HCT116 (cell line): ENCODE data around the gene ZNF594. TPM values are rescaled to one million over a fixed set of nuclear protein-coding genes. Genes with fewer than 3 reads are reported as not detected.
A peak's percentile ranks its signal among the peaks of the same experiment; 100 is the strongest.

Experiments
- ATAC-seq: fragments of 200-7000 bp; cut with Tn5 transposase; 2 replicates; pipeline ENCODE4 v1.9.1; 2020; ENCODE audit warnings: mild to moderate bottlenecking, moderate library complexity
- BruUV-seq: library from RNA; stranded (reverse); fragments of 400-500 nt; replicated peaks from 2 replicates; lab custom pipeline; 2021; lab: Mats Ljungman, UMichigan
- CTCF ChIA-PET: fragments of 300-600 bp; sonication (Branson Sonifier 250); formaldehyde crosslinking; loops from one replicate; lab custom pipeline; 2021; ENCODE audit warnings: antibody characterized with exemption; lab: Charles Lee
- POLR2A ChIA-PET: fragments of 300-600, 350-600 bp; sonication (Branson Sonifier 250); formaldehyde crosslinking; loops from one replicate; lab custom pipeline; 2021; ENCODE audit warnings: antibody characterized with exemption; lab: Charles Lee
- RAD21 ChIA-PET, 2 experiments: fragments of 300-600 bp; sonication (Branson Sonifier 250); formaldehyde crosslinking; loops; one replicate each; lab custom pipeline; 2023; ENCODE audit warnings: low total read pairs in 2 of 2; ENCODE audit not compliant: uncharacterized antibody in 2 of 2, unreplicated experiment in 2 of 2, low non-redundant PET in 1 of 2; lab: Charles Lee
- DNase-seq: peaks from one replicate; pipeline ENCODE4 v3.0.0-alpha.2; 2010; ENCODE audit warnings: low read depth, low spot score
- H2AFZ ChIP-seq: fragments of 200-600 bp; shearing (Covaris generic), sonication (generic); 2 replicates; pipeline ENCODE4 v1.6.1; 2017; ENCODE audit warnings: low read depth, mixed run types, mixed read lengths, antibody characterized with exemption, low read length; ENCODE audit not compliant: poor library complexity, severe bottlenecking
- H3K27ac ChIP-seq: 2 replicates; pipeline ENCODE4 v1.5.1; 2012; ENCODE audit warnings: low read depth, low read length
- H3K27me3 ChIP-seq: fragments of 200-600 bp; sonication (generic); 2 replicates; pipeline ENCODE4 v1.6.1; 2016; ENCODE audit warnings: mixed run types, low read length, mixed read lengths; ENCODE audit not compliant: insufficient read depth
- H3K36me3 ChIP-seq, 2 experiments: fragments of 200-500 bp in 1 of 2; fragments of 200-600 bp in 1 of 2; sonication (Bioruptor generic) in 1 of 2; sonication (generic) in 1 of 2; 2 replicates each; pipeline versions ENCODE4 v1.5.1 to v1.6.1; 2014 to 2016; ENCODE audit warnings: low read length in 2 of 2, inconsistent platforms in 1 of 2, mixed read lengths in 1 of 2, mixed run types in 1 of 2; ENCODE audit not compliant: insufficient read depth in 2 of 2, control insufficient read depth in 1 of 2
- H3K4me1 ChIP-seq, 2 experiments: fragments of 200-600 bp in 1 of 2; sonication (generic) in 1 of 2; 2 replicates each; pipeline versions ENCODE4 v1.5.1 to v1.6.1; 2012 to 2017; ENCODE audit warnings: low read length in 2 of 2, inconsistent platforms in 1 of 2, mild to moderate bottlenecking in 1 of 2, mixed read lengths in 1 of 2, mixed run types in 1 of 2, moderate library complexity in 1 of 2; ENCODE audit not compliant: insufficient read depth in 2 of 2, control insufficient read depth in 1 of 2
- H3K4me2 ChIP-seq: fragments of 200-600 bp; sonication (generic); 2 replicates; pipeline ENCODE4 v1.6.1; 2017; ENCODE audit warnings: mixed run types, low read length, mixed read lengths
- H3K4me3 ChIP-seq, 2 experiments: fragments of 200-600 bp in 1 of 2; sonication (generic) in 1 of 2; replicated peaks in 1 of 2; 2 replicates each; pipeline ENCODE4 v1.5.1; 2011 to 2016; ENCODE audit warnings: low read length in 2 of 2, control low read depth in 1 of 2, low read depth in 1 of 2, mild to moderate bottlenecking in 1 of 2, mixed read lengths in 1 of 2, mixed run types in 1 of 2
- H3K79me2 ChIP-seq: fragments of 200-600 bp; sonication (generic); 2 replicates; pipeline ENCODE4 v1.6.1; 2017; ENCODE audit warnings: mild to moderate bottlenecking, mixed run types, low read length, moderate library complexity, mixed read lengths; ENCODE audit not compliant: insufficient read depth
- H3K9ac ChIP-seq: fragments of 200-600 bp; sonication (generic); 2 replicates; pipeline ENCODE4 v1.6.1; 2016; ENCODE audit warnings: low read length, mixed read lengths
- H3K9me2 ChIP-seq: fragments of 200-600 bp; sonication (generic), shearing (Covaris generic); 2 replicates; pipeline ENCODE4 v1.6.1; 2017; ENCODE audit warnings: mixed run types, mild to moderate bottlenecking, moderate library complexity; ENCODE audit not compliant: insufficient read depth
- H3K9me3 ChIP-seq, 2 experiments: fragments of 200-500 bp in 1 of 2; fragments of 200-600 bp in 1 of 2; sonication (Bioruptor generic) in 1 of 2; sonication (generic) in 1 of 2; 2 replicates each; pipeline ENCODE4 v1.6.1; 2014 to 2017; ENCODE audit warnings: low read length in 2 of 2, mixed read lengths in 2 of 2, inconsistent platforms in 1 of 2, low read depth in 1 of 2, mild to moderate bottlenecking in 1 of 2, mixed run types in 1 of 2, moderate library complexity in 1 of 2; ENCODE audit not compliant: control insufficient read depth in 1 of 2, insufficient read depth in 1 of 2
- H4K20me1 ChIP-seq: fragments of 200-600 bp; sonication (generic), shearing (Covaris generic); 2 replicates; pipeline ENCODE4 v1.6.1; 2017; ENCODE audit warnings: mixed run types, mild to moderate bottlenecking, moderate library complexity; ENCODE audit not compliant: insufficient read depth
- ELF1 ChIP-seq: IDR thresholded peaks from 2 replicates; pipeline ENCODE4 v1.6.1; 2012; ENCODE audit warnings: low read depth, borderline replicate concordance
- POLR2A ChIP-seq: IDR thresholded peaks from 2 replicates; pipeline ENCODE4 v1.7.0; 2011; ENCODE audit warnings: borderline replicate concordance; ENCODE audit not compliant: insufficient read depth, insufficient read length; ENCODE audit errors: extremely low read depth
- POLR2AphosphoS5 ChIP-seq: IDR thresholded peaks from 2 replicates; pipeline ENCODE4 v1.6.1; 2011; ENCODE audit warnings: mild to moderate bottlenecking, low read depth, low read length, moderate library complexity
- RAD21 ChIP-seq: IDR thresholded peaks from 2 replicates; pipeline ENCODE4 v1.6.1; 2012; ENCODE audit warnings: low read depth, mild to moderate bottlenecking
- SP1 ChIP-seq: IDR thresholded peaks from 2 replicates; pipeline ENCODE4 v1.6.1; 2012; ENCODE audit warnings: low read depth
- ZNF274 ChIP-seq: fragments of 200-500 bp; sonication (Bioruptor generic); IDR thresholded peaks from 2 replicates; pipeline ENCODE4 v1.6.1; 2014; ENCODE audit warnings: mild to moderate bottlenecking, low read depth, low read length, inconsistent platforms
- intact Hi-C: fragments of 100-400 bp; cut with micrococcal nuclease; formaldehyde crosslinking; loops from 2 replicates; pipeline ENCODE4 v1.10.0; 2022
- total RNA-seq: library from RNA; stranded (reverse); gene quantifications from one replicate; pipeline ENCODE4 v1.2.1, GENCODE V29; 2021; ENCODE audit not compliant: unreplicated experiment
- TF ChIP-seq, protein P1 (sequence below): IDR thresholded peaks from 2 replicates; pipeline ENCODE4 v1.6.1; 2012
- TF ChIP-seq, protein P2 (sequence below): IDR thresholded peaks from 2 replicates; pipeline ENCODE4 v1.6.1; 2012; ENCODE audit warnings: low read depth
- TF ChIP-seq, protein P3 (sequence below): IDR thresholded peaks from 2 replicates; pipeline ENCODE4 v1.6.1; 2011; ENCODE audit warnings: mild to moderate bottlenecking, low read length, moderate library complexity; ENCODE audit not compliant: insufficient replicate concordance; ENCODE audit errors: extremely low read depth
- TF ChIP-seq, protein P4 (sequence below): IDR thresholded peaks from 2 replicates; pipeline ENCODE4 v1.6.1; 2012

Gene ZNF594
- total RNA-seq, 1 experiment from 2014 or later = 8.3 TPM

GRCh38 chr17:5181509-5182305 lies 10.0 kb downstream of the ZNF594 start:
- H4K20me1 ChIP-seq = no peaks in the 10 kb centered on the region
- no peaks in the 10 kb centered on the region for H3K9me2 ChIP-seq
- H3K27me3 ChIP-seq = no peaks in the 10 kb centered on the region
- H3K9ac ChIP-seq = no peak overlapping the region
- H3K79me2 ChIP-seq = no peaks in the 10 kb centered on the region
- ChIA-PET CTCF (no interaction called here), RAD21 (no interaction called here), POLR2A (interaction anchor here (1.1 kb wide), 1 partner anchor 10 kb away, joined by 3 read pairs; no protein-coding TSS in a partner anchor)
- H3K36me3 ChIP-seq = peaks cover 0 to 3% of the 10 kb centered on the region in 2 experiments; a peak in 1 of 4 replicates
- no peak overlapping the region for H3K27ac ChIP-seq
- no TSS peak for BruUV-seq
- ATAC-seq (no peak), DNase-seq (no peak)
- no peak overlapping the region for H3K4me3 ChIP-seq
- intact Hi-C loops = no loop called here
- peaks cover 58 to 59% of the 10 kb centered on the region in 2 experiments; a peak in 3 of 4 replicates for H3K9me3 ChIP-seq
- no peak overlapping the region for H3K4me2 ChIP-seq
- no peak overlapping the region for H2AFZ ChIP-seq
- no peaks in the 10 kb centered on the region for H3K4me1 ChIP-seq
- TF ChIP-seq, protein P1, sequence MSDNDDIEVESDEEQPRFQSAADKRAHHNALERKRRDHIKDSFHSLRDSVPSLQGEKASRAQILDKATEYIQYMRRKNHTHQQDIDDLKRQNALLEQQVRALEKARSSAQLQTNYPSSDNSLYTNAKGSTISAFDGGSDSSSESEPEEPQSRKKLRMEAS = 0 out of 2 replicates have a peak, but pooled peaks have one; percentile 22
- TF ChIP-seq, protein P2, sequence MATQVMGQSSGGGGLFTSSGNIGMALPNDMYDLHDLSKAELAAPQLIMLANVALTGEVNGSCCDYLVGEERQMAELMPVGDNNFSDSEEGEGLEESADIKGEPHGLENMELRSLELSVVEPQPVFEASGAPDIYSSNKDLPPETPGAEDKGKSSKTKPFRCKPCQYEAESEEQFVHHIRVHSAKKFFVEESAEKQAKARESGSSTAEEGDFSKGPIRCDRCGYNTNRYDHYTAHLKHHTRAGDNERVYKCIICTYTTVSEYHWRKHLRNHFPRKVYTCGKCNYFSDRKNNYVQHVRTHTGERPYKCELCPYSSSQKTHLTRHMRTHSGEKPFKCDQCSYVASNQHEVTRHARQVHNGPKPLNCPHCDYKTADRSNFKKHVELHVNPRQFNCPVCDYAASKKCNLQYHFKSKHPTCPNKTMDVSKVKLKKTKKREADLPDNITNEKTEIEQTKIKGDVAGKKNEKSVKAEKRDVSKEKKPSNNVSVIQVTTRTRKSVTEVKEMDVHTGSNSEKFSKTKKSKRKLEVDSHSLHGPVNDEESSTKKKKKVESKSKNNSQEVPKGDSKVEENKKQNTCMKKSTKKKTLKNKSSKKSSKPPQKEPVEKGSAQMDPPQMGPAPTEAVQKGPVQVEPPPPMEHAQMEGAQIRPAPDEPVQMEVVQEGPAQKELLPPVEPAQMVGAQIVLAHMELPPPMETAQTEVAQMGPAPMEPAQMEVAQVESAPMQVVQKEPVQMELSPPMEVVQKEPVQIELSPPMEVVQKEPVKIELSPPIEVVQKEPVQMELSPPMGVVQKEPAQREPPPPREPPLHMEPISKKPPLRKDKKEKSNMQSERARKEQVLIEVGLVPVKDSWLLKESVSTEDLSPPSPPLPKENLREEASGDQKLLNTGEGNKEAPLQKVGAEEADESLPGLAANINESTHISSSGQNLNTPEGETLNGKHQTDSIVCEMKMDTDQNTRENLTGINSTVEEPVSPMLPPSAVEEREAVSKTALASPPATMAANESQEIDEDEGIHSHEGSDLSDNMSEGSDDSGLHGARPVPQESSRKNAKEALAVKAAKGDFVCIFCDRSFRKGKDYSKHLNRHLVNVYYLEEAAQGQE = no peak
- TF ChIP-seq, all 23 proteins: peak for 1

GRCh38 chr17:5179003-5179402 lies 12.7 kb downstream of the ZNF594 start:
- H4K20me1 ChIP-seq = no peaks in the 10 kb centered on the region
- no peaks in the 10 kb centered on the region for H3K27me3 ChIP-seq
- H3K4me1 ChIP-seq = no peaks in the 10 kb centered on the region
- H3K36me3 ChIP-seq = no peaks in the 10 kb centered on the region
- ChIA-PET CTCF (no interaction called here), RAD21 (no interaction called here), POLR2A (no interaction called here)
- no peaks in the 10 kb centered on the region for H3K79me2 ChIP-seq
- no TSS peak for BruUV-seq
- peaks cover 42 to 46% of the 10 kb centered on the region in 2 experiments; a peak in 3 of 4 replicates for H3K9me3 ChIP-seq
- intact Hi-C loops = loop anchor here (10.0 kb wide), 1 partner anchor 84 kb away; no protein-coding TSS in a partner anchor
- no peak for ATAC-seq
- H3K9ac ChIP-seq = no peak overlapping the region
- no peak for TF ChIP-seq POLR2A
- no peak for TF ChIP-seq RAD21
- TF ChIP-seq, protein P3, sequence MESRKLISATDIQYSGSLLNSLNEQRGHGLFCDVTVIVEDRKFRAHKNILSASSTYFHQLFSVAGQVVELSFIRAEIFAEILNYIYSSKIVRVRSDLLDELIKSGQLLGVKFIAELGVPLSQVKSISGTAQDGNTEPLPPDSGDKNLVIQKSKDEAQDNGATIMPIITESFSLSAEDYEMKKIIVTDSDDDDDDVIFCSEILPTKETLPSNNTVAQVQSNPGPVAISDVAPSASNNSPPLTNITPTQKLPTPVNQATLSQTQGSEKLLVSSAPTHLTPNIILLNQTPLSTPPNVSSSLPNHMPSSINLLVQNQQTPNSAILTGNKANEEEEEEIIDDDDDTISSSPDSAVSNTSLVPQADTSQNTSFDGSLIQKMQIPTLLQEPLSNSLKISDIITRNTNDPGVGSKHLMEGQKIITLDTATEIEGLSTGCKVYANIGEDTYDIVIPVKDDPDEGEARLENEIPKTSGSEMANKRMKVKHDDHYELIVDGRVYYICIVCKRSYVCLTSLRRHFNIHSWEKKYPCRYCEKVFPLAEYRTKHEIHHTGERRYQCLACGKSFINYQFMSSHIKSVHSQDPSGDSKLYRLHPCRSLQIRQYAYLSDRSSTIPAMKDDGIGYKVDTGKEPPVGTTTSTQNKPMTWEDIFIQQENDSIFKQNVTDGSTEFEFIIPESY = no peak
- no peak for TF ChIP-seq SP1
- no peak for TF ChIP-seq POLR2AphosphoS5
- TF ChIP-seq, protein P4, sequence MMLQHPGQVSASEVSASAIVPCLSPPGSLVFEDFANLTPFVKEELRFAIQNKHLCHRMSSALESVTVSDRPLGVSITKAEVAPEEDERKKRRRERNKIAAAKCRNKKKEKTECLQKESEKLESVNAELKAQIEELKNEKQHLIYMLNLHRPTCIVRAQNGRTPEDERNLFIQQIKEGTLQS = no peak
- no peak for TF ChIP-seq ZNF274
- no peak for TF ChIP-seq ELF1
- TF ChIP-seq, all 23 proteins: peak for 0
- H3K4me3 ChIP-seq = no peak overlapping the region
- no peak overlapping the region for H3K4me2 ChIP-seq
- no peak for DNase-seq
- no peaks in the 10 kb centered on the region for H3K9me2 ChIP-seq
- H3K27ac ChIP-seq = no peak overlapping the region
- H2AFZ ChIP-seq = no peak overlapping the region
